C4-2B (cell line): ENCODE measurements around the gene CCSER1.

Experiments
- H3K27ac ChIP-seq: fragments of 450-650 bp; 2 replicates; pipeline ENCODE4 v1.5.1; 2017
- ZFX ChIP-seq: fragments of 450-650 bp; IDR thresholded peaks from 2 replicates; pipeline ENCODE4 v1.6.1; 2017
- TF ChIP-seq, protein P1 (sequence below): fragments of 450-650 bp; conservative IDR thresholded peaks from 2 replicates; pipeline ENCODE4 v1.5.1; 2017; ENCODE audit warnings: mild to moderate bottlenecking

Gene CCSER1

DNA sequence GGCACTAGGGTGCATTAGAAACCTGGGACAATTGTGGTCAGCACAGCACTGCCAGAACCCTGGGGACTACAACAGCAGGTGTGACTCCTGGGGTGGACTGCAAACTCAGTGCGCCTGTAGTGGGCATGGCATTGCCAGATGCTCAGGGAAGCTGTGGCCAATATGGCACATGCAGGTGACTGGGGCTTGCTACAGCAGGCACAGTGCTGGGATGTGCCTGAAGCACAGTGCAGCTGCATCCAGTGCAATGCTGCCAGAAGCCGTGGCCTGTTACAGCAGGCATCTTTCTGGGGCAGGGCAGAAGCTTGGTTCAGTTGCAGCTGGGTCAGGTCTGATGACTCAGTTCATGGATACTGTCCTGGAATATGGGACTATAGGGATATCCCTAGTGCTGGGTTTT, 445.8 kb downstream of the CCSER1 start:
- TF ChIP-seq ZFX = no peak
- TF ChIP-seq, protein P1, sequence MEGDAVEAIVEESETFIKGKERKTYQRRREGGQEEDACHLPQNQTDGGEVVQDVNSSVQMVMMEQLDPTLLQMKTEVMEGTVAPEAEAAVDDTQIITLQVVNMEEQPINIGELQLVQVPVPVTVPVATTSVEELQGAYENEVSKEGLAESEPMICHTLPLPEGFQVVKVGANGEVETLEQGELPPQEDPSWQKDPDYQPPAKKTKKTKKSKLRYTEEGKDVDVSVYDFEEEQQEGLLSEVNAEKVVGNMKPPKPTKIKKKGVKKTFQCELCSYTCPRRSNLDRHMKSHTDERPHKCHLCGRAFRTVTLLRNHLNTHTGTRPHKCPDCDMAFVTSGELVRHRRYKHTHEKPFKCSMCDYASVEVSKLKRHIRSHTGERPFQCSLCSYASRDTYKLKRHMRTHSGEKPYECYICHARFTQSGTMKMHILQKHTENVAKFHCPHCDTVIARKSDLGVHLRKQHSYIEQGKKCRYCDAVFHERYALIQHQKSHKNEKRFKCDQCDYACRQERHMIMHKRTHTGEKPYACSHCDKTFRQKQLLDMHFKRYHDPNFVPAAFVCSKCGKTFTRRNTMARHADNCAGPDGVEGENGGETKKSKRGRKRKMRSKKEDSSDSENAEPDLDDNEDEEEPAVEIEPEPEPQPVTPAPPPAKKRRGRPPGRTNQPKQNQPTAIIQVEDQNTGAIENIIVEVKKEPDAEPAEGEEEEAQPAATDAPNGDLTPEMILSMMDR = no peak
- no peak overlapping the region for H3K27ac ChIP-seq

DNA sequence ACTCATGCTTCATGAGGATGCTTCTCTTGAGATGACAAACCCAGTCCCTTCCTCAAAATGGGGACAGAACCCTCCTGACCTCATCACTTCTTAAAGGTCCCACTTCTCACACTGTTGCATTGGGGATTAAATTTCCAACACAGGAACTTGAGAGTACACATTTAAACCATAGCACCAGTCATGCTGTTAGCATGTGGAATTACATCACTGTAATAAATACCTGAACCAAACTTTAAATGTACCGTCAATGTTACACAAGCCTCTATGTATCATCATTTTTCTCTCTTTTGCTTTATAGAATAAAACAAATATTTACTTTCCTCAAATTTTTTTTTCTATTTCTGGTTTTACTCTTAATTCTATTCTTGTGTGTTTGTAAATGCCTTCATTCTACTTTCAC, 448.2 kb downstream of the CCSER1 start:
- no peak overlapping the region for H3K27ac ChIP-seq
- TF ChIP-seq, protein P1 = no peak
- TF ChIP-seq ZFX = no peak

DNA sequence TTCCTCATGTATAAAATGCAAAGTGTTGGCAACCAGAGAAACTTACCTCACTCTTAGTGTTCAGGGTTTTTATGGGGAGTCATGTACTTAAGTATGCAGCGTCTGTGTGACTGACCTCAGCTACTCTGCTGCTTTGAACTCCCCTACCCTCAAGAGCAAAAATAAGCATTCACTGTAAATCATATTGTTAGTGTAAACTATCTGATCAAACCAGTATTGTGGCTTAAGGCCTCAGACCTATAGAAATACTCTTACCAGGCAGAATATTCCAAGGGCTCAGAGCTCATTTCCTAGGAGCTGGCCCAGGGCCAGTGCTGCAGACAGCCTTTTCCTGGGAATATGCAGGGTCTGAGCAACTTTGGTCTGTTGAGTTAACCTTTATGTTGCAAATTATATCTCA, 453.1 kb downstream of the CCSER1 start:
- TF ChIP-seq, protein P1 = no peak
- no peak for TF ChIP-seq ZFX
- H3K27ac ChIP-seq = no peak overlapping the region

DNA sequence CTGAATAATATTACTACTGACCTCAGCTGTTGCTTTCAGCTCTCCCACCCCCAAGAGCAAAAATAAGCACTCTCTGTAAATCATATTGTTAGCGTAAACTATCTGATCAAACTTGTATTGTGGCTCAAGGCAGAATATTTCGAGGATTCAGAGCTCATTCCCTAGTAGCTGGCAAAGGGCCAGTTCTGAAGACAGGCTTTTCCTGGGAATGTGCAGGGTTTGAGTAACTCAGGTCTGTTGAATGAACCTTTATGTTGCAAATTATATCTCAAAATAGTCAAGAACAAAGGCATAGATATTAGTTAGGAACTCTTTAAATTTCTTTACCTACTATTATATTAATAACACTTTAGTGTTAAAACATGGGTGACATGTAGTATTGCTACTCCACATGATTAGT, 454.9 kb downstream of the CCSER1 start:
- TF ChIP-seq ZFX = no peak
- TF ChIP-seq, protein P1 = no peak
- no peak overlapping the region for H3K27ac ChIP-seq

DNA sequence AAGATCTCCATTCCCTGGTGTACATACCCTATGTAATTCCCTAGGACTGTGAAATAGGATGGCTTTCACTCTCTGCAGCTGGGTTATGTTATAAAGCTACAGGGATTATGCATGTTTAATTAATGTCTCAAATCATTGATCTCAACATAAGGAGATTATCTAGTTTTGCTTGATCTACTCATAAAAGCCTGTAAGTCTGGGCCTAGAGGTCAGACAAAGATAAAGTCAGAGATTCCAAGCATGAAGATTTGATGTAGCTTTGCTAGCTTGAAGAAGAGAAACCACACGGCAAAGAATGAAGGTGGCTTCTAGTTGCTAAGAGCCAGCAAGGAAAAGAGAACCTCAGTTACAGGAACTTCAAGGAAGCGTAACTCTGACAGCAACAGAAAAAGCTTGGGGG, 456.9 kb downstream of the CCSER1 start:
- H3K27ac ChIP-seq = no peak overlapping the region
- TF ChIP-seq, protein P1 = no peak
- no peak for TF ChIP-seq ZFX

DNA sequence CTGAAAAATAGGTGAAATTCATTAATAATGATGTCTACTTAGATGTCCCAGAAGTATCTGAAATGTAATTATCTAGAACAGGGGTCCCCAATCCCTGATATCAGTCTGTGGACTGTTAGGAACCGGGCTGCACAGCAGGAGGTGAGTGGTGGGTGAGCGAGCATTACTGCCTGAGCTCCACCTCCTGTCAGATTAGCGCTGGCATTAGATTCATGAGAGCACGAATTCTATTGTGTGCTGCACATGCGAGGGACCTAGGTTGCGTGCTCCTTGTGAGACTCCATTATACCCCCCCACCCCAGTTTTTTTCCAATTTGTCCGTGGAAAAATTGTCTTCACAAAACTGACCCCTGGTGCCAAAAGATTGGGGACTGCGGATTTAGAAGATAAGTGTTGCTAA, 458.8 kb downstream of the CCSER1 start:
- H3K27ac ChIP-seq = no peak overlapping the region
- TF ChIP-seq, protein P1 = no peak
- TF ChIP-seq ZFX = no peak

DNA sequence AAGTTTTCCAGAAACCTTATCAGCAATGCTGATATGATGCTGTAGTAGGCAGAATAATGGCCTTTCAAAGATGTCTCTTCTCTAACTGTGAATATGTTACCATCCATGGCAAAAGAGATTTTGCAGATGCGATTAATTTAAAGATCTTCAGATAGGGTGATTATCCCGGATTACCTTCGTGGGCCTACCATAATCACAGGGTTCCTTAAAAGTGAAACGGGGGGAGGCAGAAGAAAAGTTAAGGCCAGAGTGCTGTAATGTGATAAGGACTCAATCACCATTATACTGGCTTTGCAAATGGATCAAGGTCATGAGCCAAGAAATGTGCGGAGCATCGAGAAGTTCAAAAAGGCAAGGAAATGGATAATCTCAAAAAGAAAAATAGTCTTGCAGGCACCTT, 459.6 kb downstream of the CCSER1 start:
- H3K27ac ChIP-seq = no peak overlapping the region
- no peak for TF ChIP-seq ZFX
- TF ChIP-seq, protein P1 = no peak
